Measurements from ENCODE around the gene FBLN7.
A peak's percentile ranks its signal among the peaks of the same experiment; 100 is the strongest.

The FBLN7 gene

DNA sequence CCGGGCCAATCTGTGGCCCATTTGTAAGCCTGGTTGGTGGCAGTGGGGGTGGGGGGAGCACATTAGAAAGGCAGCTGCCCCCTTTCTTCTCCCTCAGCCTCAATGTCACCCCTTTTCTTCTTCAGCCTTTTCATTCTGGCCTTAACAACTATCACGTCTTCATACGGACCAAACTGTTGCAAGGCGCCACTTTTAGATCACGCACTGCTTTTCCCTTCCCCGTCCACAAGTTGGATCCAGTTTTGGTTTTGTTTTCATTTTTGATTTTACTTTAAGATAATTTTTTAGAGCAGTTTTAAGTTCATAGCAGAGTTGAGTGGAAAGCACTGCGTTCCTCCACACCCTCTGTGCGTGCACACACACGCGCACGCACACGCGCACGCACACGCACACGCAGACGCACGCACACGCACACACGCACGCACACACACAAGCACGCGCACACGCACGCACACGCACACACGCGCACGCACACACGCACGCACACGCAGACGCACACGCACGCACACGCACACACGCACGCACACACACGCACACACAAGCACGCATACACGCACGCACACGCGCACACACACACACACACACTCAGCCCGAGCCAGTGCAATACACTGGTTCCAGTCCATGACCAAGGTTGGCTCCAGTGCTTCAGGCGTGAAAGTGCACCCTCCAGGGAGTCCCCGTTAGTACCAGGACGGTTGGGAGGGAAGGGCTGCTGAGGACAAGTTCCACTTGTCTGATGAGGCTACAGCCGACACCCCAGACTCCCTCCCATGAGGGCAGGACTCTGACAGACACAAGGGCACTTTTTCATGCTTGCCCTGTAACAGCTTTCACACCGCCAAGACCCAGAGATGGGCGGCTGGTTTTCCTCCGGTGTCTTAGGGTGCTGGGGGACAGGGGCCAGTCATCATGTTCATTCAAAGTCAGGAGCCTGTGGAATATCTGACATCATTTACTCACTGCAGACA, 22.4 kb downstream of the FBLN7 start:
- DNase-seq = no peak

DNA sequence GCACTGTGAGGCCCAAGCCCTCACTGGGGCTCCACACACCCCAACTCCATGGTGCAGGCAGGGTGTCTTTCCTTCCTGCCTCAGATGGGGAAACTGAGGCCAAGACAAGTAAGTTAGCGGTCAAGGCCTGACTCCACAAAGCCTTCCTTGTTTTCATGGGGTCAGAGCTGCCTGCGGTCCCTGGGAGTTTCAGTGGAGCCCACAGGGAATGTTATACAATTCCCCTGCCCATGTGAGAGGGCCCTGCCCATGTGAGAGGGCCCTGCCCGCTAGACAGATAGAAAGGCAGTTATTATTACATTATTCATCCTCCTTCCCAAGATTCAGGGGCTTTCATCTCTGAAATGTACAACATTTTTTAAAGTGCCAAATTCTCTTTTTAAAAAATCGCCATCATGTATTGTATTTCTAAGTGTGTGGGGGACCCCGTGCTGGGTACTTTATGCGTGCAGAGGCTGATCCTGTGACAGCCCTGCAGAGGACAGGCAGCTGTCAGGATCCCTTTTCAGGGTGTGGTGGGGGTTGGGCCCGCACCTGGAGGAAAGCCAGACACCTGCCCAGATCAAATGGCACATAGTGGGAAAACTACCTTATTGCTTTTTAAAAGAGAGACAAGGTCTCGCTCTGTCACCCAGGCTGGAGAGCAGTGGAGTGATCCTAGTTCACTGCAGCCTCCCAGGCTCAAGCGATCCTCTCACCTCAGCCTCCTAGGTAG, 23.4 kb downstream of the FBLN7 start:
- peak; percentile 33 for DNase-seq

DNA sequence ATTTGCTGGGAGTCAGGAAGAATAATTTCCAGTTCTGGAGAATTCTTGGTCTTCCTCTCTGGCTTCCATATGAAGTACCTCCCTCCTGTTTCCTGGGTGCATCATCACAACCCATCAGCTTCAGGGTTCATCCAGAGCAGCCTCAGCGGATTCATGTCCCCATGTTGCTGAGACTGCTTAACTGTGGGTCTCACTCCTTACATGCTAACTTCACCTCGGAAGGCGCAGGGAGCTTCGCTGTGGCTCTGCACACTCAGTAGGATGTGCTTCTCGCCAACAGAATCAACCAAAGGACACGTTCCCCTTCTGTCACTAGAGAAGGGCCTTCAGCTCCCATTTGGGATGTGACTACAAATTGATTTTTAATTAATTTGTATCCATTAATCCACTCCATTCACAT, 24.2 kb downstream of the FBLN7 start:
- no peak for DNase-seq

DNA sequence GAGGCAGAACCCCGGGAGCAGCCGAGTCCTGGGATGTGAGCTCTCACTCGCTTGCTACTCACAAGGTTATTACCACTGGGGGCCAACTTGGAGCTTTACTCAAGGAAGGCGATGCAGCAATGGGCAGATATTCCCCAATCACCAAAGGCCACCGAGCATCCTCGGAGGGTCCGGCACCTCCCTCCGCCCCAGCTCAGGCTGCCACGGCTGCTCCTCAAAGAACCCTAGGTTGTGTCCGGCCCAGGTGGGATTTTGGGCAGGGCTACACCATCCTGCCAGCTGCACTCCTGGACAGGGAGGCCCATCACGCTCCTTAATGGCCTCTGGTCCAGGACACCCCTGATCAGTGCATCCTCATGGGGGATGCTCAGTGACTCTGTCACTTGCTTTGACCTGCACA, 24.8 kb downstream of the FBLN7 start:
- no peak for DNase-seq

DNA sequence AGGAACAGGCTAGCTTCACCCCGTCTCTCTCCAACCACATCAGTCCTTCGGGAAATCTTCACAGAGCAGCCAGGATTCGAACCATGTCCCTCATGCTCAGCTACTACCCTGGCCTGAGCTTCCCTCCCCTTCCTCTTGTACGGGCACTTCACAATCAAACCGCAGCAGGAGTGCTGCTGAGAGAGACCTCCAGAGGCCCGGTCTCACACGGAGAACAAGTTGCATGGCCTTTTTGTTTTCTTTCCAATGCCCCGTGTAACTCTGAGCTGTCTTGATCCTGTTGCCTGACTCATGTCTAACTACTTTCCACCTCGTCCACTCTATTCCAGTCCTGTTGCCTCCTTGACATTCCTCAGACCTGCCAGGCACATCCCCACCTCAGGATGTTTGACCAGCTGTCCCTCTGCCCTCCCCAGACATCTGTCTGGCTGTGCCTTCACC, 25.4 kb downstream of the FBLN7 start:
- no peak for DNase-seq

DNA sequence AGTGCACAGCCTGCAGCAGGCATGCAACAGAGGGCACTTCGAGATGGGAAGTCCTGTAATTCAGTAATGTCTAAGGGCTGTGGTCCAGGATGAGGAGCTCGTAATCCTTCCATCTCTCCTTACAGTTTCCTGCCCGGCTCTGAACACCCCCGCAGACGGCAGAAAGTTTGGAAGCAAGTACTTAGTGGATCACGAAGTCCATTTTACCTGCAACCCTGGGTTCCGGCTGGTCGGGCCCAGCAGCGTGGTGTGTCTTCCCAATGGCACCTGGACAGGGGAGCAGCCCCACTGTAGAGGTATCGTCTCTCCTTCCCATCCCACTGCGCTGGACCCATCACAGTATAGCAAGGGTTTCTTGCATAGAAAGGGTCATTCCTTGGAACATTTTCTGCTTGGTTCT, 26.7 kb downstream of the FBLN7 start:
- no peak for DNase-seq

DNA sequence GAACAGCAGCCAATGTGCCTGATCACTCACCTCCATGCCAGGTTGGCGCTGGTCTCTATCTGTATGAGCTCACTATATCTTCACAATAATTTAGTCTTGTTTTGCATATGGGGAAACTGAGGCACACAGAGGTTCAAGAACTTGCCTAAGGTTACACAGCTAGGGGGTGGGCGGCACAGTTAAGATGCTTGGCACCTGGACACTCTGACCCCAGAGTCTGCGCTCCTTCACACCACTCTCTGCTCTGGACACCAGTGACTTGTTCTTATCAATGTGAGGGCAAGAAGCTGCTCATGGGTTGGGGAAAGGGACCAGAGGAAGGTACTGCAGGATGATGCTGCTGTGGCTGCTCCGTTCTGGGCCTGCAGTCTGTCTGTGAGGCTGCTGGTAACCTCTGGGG, 27.1 kb downstream of the FBLN7 start:
- DNase-seq = no peak

DNA sequence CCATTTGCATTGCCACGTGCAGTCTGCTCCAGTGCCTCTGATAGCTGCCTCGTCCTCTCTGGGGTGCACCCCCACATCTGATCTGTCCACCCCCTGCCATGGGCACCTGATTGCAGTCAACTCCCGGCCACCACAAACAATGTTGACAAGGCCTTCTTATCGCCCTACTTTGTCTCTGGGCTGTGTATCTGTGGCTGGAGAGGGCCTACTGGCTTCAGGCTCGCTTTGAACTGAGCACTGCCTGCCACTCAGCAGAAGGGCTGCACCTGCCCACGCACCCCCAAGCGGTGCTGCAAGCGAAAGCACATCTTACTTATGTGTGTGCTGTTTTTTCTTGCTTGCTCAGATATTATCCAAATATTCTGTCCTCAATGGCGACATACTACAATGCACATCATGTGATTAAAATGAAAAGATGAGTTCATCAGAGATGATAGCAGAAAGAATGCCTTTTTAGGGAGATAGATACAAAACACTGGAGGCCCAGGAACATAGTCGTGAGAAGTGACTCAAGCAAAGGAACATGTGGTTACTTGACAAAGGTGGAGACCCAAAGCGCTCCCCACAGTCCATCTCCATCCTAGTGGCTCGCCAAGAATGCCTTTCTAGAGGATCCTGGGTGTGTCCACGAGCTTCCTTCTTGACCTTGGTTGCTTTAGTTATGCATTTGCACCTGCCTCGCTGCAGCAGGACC, 28.8 kb downstream of the FBLN7 start:
- no peak for DNase-seq

DNA sequence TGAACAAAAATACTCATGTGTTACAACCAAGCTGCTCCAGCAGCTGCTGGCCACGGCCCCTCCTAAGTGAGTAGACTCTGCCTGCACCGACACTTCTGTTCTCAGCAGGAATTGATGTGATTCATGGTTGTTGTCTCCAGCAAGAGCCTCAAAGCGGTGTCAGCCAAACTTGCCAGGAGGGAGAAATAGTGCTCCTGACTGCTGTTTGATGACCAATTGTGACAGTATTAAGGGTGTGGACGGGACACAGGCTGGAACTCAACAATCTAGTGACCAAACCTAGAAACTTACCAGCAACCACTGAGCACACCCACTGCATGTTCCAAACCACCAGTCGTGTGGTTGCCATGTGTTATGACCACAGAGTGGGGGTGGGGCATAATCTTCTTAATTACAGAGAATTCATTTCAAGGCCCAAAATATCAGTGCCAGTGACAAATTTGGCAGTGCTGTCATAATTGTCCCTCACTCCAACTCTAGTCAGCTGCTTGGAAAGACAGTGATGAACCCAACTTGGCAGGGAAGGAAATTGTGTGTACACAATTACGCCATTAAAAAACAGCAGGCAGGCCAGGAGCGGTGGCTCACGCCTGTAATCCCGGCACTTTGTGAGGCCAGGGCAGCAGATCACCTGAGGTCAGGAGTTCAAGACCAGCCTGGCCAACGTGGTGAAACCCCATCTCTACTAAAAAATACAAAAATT, 30.4 kb downstream of the FBLN7 start:
- DNase-seq = no peak

DNA sequence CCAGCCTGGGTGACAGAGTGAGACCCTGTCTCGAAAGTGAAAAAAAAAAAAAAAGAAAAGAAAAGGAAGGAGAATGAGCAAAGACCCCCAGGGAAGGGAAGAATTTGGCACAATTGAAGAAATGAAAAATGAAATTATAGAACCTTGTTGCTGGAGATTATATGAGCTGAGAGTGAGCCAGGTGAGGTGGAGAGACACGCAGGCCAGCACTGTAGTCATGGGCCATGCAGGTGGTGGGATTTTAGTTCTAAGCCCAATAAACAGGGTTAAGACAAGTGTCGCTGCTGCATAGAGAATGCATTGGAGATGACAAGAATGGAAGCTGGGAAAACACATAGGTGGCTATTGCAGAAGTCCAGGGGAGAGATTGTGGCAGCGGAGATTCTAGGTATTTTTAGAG, 32.3 kb downstream of the FBLN7 start:
- no peak for DNase-seq

DNA sequence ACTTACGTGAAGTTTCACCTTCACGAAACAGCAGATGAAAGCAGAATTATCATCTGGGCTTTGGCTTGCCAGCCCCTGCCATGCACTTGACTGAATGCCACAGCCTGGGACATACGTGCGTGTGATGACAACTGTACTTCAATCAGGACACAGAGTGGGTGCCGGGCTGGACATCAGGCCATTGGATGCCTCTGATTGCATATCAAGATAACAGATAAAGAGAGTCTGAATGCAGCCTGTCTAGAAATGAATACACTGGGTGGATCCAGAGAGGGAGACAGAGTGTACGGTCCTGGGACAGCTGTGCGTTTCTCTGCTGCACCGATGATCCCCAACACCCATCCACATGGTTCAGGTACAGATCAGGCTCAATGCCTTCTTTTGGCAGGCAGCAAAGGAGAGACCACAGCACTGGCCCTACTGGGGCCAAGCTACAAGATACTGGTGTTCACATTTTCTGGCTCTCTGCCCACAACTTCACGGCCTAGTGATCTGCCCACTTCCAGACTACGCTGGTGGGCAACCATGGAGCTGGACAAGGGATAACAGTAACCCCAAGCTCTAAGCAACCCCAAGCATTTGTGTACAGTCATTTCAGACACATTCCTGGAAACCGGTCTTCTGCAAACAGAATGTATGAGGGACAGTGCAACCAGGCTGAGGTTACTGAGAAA, 35.6 kb downstream of the FBLN7 start:
- DNase-seq = no peak

DNA sequence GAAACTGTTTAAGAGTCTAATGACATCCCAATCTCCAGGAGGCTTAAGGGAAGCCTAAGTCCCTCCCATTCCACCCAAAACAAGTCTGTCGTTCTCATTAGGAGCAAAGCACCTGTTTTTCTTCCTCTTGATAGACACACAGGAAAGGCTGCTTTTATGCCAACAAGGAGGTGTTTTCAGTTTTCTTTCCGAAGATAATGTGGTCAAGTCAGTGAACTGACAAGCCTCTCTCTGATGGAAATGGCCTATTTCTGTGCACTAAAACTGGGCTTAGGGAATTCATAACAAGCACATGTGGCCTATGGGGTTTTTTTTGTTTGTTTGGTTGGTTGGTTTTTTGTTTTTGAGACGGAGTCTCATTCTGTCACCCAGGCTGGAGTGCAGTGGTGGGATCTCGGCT, 36.2 kb downstream of the FBLN7 start:
- no peak for DNase-seq

DNA sequence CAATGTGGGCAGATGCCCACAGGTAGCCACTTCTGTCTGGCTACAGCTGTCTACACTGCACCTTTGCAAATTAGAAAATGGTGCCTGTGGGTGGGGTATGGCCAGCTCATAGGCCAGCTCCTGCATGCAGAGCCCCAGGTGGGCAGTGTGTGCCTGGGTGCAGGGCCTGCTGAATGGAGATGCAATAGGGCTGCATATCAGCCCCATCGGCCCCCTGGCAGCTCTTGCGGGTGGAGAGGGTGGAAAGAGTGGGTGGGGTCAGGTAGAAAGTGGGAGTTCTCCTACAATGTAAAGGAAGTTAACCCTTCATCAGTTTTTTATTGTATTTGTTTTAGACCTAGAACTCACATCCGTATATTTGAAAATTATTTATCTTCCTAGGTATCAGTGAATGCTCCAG, 37.1 kb downstream of the FBLN7 start:
- no peak for DNase-seq

DNA sequence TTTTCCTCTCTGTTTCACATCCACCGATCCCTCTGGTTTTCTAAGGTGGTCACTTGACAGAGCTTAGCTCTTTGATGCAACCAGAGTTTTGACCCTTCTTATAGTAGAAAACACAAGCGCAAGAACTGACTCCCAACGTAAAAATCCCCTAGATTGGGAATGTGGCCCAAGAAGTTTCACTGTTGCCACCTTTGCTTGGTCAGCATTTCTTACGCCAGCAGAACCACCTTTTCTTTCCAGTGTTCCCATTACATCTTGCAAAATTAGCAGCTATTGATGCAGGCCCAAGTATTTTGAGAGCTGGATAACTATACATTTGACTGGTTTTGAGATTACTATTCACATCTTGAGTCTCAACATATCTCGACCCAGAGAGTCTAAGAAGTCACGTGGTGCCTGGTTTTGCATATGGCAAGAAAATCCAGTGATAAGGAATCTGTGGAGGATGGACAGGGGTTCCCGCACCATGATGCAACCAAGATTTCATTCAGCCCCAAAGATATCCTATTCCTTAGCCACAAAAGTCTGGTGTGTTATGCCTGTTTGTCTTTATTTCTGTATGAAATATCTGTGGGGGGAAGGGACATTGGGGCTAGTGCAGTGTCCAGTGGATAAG, 37.9 kb downstream of the FBLN7 start:
- DNase-seq = no peak

DNA sequence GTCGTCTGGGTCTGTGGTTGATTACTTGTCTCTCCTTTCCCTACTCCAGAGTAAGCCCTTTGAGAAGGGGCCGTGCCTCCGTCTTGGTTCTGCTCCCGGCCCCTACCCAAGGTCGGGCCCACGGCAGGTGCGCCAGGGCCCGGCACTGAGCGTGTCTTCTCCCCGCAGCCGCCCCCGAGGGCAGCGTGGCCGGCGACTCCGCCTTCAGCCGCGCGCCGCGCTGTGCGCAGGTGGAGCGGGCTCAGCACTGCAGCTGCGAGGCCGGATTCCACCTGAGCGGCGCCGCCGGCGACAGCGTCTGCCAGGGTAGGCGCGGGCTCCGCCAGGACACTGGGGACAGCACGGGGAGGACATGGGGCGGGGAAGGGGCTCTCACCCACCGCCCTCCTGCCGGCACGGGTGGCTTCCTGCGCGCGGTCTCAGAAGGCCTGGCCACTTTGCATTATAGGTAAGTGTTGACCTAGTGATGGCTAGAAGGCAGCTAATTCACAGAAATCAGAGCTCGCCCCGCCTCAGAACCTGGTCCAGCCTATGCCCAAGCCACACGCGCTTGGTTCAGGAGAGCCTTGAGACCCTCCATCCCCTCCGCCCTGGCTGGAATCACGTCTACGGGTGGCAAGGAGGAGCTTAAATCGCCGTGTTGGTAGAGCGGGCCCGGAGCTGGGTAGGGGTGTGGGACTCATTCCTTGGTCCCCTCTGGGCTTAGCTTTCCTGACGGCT, 43.5 kb downstream of the FBLN7 start:
- DNase-seq = no peak

DNA sequence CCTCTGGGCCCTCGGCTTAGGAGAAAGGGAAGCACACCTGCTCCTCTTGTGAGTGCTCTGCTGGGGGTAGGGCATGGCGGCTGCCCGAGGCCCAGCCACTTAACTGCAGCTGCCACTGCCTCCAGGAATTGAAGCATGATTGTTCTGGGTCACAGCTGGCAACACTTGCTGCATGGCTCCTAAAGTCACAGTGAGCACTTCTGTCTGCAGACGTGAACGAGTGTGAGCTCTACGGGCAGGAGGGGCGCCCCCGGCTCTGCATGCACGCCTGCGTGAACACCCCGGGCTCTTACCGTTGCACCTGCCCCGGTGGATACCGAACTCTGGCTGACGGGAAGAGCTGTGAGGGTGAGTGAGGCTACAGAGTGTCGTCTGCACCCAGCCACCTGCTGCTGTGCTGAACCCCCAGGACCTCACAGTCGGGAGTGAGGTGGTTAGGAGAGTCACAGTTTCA, 44.4 kb downstream of the FBLN7 start:
- peak; percentile 28 for DNase-seq

DNA sequence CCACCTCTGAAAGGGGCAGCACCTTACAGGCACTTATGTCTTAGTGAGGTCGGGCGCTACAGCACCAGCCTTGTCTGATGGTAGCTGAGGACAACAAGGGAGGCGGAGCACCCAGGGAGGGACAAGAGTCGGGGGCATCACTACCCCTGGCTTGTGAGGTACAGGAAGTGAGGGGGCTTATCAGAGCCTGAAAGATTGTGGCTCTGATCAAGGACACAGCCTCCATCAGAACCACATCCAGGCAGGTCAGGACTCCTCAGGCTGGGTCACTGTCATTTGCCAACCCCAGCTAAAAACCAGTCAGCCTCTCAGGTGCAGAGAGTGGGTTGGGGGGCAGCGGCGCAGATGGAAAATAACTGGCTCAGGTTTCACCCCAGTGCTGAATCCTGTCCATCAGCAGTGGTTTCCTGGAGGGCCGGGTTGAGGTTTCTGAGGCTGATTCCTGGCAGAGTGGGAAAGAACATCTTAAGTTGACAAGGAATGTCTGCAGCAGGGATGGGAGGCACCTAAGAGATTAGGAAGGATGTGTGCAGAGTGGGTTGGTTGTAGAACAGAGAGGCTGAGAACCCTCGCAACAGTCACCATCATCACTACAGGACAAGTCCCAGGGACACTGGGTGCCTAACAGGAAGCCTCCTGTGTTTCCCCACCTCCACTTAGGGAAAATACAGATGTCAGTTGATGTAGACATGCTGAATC, 45.3 kb downstream of the FBLN7 start:
- no peak for DNase-seq

DNA sequence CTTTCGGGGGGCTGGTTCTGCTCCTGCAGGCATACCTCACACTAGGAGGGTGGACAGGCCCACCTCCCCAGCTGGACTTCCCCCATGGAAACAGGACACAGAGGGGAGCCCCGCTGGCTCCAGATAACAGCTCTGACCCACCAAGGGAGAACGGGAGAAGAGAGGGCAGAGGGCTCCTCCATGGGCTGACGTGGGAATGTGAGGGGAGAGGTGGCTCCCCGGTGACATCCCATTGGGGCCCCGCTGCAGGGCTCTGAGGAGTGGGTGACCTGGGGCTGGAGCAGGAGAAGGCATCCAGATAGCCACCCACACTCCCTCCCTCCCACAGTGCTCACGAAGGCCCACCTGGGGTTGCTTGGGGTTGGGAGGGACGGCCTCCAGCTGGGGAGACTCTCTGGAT, 45.9 kb downstream of the FBLN7 start:
- DNase-seq = no peak

DNA sequence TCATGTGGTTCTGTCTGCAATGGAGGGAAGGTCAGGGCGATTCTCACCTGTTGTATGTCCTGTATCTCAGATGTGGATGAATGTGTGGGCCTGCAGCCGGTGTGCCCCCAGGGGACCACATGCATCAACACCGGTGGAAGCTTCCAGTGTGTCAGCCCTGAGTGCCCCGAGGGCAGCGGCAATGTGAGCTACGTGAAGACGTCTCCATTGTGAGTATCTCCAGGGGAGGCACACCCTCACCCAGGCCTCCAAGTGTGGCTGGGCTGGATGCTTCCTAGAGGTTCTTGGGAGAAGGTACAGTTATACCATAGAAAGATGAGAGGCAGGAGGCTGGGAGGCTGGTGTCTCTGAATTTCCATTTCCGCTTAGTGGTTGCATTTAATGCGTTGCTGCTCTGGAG, 46.9 kb downstream of the FBLN7 start:
- no peak for DNase-seq

DNA sequence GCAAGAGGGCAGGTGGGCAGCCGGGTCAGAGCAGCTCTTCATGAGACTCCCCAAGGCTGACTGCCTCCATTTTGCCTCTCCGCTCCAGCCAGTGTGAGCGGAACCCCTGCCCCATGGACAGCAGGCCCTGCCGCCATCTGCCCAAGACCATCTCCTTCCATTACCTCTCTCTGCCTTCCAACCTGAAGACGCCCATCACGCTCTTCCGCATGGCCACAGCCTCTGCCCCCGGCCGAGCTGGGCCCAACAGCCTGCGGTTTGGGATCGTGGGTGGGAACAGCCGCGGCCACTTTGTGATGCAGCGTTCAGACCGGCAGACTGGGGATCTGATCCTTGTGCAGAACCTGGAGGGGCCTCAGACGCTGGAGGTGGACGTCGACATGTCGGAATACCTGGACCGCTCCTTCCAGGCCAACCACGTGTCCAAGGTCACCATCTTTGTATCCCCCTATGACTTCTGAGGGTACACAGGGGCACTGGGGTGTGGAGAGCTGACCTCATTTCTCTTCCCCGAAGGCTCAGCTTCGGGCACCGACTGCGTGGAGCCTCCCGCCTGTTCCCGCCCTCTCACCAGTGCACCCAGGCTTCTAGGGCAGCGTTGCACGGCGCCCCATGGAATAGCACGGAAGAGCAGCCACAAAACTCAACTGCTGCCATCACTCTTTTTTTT, 49.0 kb downstream of the FBLN7 start:
- no peak for DNase-seq

Data from NCI-H748 treated with DMSO at 0.1 percent for 48 hours (cell line).